Parietal lobe (tissue), 1 donor: ENCODE data around the gene PCDHA9. TPM values are rescaled to one million over a fixed set of nuclear protein-coding genes. Genes with fewer than 3 reads are reported as not detected.

Experiments
- total RNA-seq: library from RNA; depleted of rRNA; stranded (reverse); fragments of >200 nt; gene quantifications from one replicate; pipeline ENCODE4 v1.2.3, GENCODE V29; 2014

The PCDHA9 gene
- total RNA-seq, 1 donor from 2014 or later, result 42.6 TPM

Other genes with a start within 250 kb of the PCDHA9 start
- 3.8 TPM for gene CD14, start 215.2 kb upstream of the PCDHA9 start, total RNA-seq
- 18.2 TPM for gene TMCO6, start 208.9 kb upstream of the PCDHA9 start, total RNA-seq
- 24.4 TPM for gene NDUFA2, start 200.8 kb upstream of the PCDHA9 start, total RNA-seq
- gene IK, start 200.6 kb upstream of the PCDHA9 start, total RNA-seq, result 94.2 TPM
- 16.0 TPM for gene WDR55, start 183.5 kb upstream of the PCDHA9 start, total RNA-seq
- gene DND1, start 174.8 kb upstream of the PCDHA9 start, total RNA-seq, result 1.3 TPM
- 89.5 TPM for gene HARS1, start 157.0 kb upstream of the PCDHA9 start, total RNA-seq
- gene HARS2, start 156.9 kb upstream of the PCDHA9 start, total RNA-seq, result 47.9 TPM
- 41.9 TPM for gene ZMAT2, start 147.9 kb upstream of the PCDHA9 start, total RNA-seq
- 9.1 TPM for gene PCDHA1, start 62.2 kb upstream of the PCDHA9 start, total RNA-seq
- gene PCDHA2, start 53.5 kb upstream of the PCDHA9 start, total RNA-seq, result 20.3 TPM
- 32.6 TPM for gene PCDHA3, start 47.3 kb upstream of the PCDHA9 start, total RNA-seq
- 29.7 TPM for gene PCDHA4, start 41.3 kb upstream of the PCDHA9 start, total RNA-seq
- gene PCDHA5, start 26.8 kb upstream of the PCDHA9 start, total RNA-seq, result 23.2 TPM
- 46.3 TPM for gene PCDHA6, start 20.4 kb upstream of the PCDHA9 start, total RNA-seq
- 47.0 TPM for gene PCDHA7, start 14.1 kb upstream of the PCDHA9 start, total RNA-seq
- gene PCDHA8, start 7.2 kb upstream of the PCDHA9 start, total RNA-seq, result 25.7 TPM
- gene PCDHA10, start 7.5 kb downstream of the PCDHA9 start, total RNA-seq, result 42.3 TPM
- gene PCDHA11, start 20.6 kb downstream of the PCDHA9 start, total RNA-seq, result 80.4 TPM
- 40.4 TPM for gene PCDHA12, start 26.9 kb downstream of the PCDHA9 start, total RNA-seq
- gene PCDHA13, start 33.7 kb downstream of the PCDHA9 start, total RNA-seq, result 42.3 TPM
- gene PCDHAC1, start 77.9 kb downstream of the PCDHA9 start, total RNA-seq, result 66.4 TPM
- gene PCDHAC2, start 118.1 kb downstream of the PCDHA9 start, total RNA-seq, result 55.1 TPM
- 0.31 TPM for gene PCDHB1, start 203.0 kb downstream of the PCDHA9 start, total RNA-seq
- 20.3 TPM for gene PCDHB2, start 246.2 kb downstream of the PCDHA9 start, total RNA-seq